HepG2 (cell line): ENCODE measurements around the gene PCSK2. TPM values are rescaled to one million over a fixed set of nuclear protein-coding genes. Genes with fewer than 3 reads are reported as not detected.

ENCODE experiments used
- ATAC-seq: fragments of 200-7000 bp; cut with Tn5 transposase; 3 replicates; pipeline ENCODE4 v1.9.1; 2020; ENCODE audit warnings: mild to moderate bottlenecking, moderate library complexity
- BruUV-seq: library from RNA; stranded (reverse); fragments of 400-500 nt; replicated peaks from 2 replicates; lab custom pipeline; 2021; lab: Mats Ljungman, UMichigan
- CTCF ChIA-PET: fragments of 300-600 bp; formaldehyde crosslinking; extraction: SDS; loops from one replicate; lab custom pipeline; 2021; ENCODE audit warnings: low total read pairs, inconsistent platforms, low intra/inter-chr PET ratio; lab: Yijun Ruan, JAX
- POLR2A ChIA-PET: fragments of 350-600 bp; sonication (Branson Sonifier 250); formaldehyde crosslinking; loops from one replicate; lab custom pipeline; 2020; ENCODE audit warnings: antibody characterized with exemption, inconsistent platforms; lab: Yijun Ruan, JAX
- DNase-seq: peaks from one replicate; pipeline ENCODE4 v3.0.0-alpha.2; 2015; ENCODE audit warnings: low spot score
- FAIRE-seq: peaks from 3 replicates; lab custom pipeline; 2011; peaks lifted over from hg19 to GRCh38; lab: Jason Lieb, UNC
- H2AFZ ChIP-seq: one replicate; pipeline ENCODE4 v1.6.1; 2011; ENCODE audit warnings: low read length, inconsistent platforms
- H3K27ac ChIP-seq: fragments of 300-600 bp; 3 replicates; pipeline ENCODE4 v1.8.0; 2011; ENCODE audit warnings: mixed run types, mild to moderate bottlenecking, mixed read lengths, low read length, inconsistent platforms; ENCODE audit not compliant: insufficient read depth; ENCODE audit errors: extremely low read length
- H3K27me3 ChIP-seq, 2 experiments: fragments of 200-600 bp in 1 of 2; 2 replicates in 1 of 2; 3 replicates in 1 of 2; pipeline versions ENCODE4 v1.6.0 to v1.8.0; 2011; ENCODE audit warnings: low read length in 2 of 2, mild to moderate bottlenecking in 2 of 2, moderate library complexity in 2 of 2, inconsistent platforms in 1 of 2; ENCODE audit not compliant: insufficient read depth in 2 of 2, control insufficient read depth in 1 of 2
- H3K36me3 ChIP-seq, 2 experiments: fragments of 200-600 bp in 1 of 2; replicated peaks in 1 of 2; 2 replicates in 1 of 2; 3 replicates in 1 of 2; pipeline versions ENCODE4 v1.5.1 to v1.8.0; 2011; ENCODE audit warnings: low read length in 2 of 2, inconsistent platforms in 1 of 2; ENCODE audit not compliant: insufficient read depth in 2 of 2, control insufficient read depth in 1 of 2
- H3K4me1 ChIP-seq: 2 replicates; pipeline ENCODE4 v1.5.1; 2012; ENCODE audit warnings: low read length, inconsistent platforms; ENCODE audit not compliant: insufficient read depth
- H3K4me2 ChIP-seq: 2 replicates; pipeline ENCODE4 v1.6.0; 2011; ENCODE audit warnings: low read depth, low read length, inconsistent platforms
- H3K4me3 ChIP-seq, 3 experiments: fragments of 200-600 bp in 1 of 3; sonication (generic), shearing (Covaris generic) in 1 of 3; replicated peaks in 1 of 3; 2 replicates each; pipeline ENCODE4 v1.5.1; 2011 to 2016; ENCODE audit warnings: low read length in 3 of 3, inconsistent platforms in 2 of 3, low read depth in 2 of 3, mild to moderate bottlenecking in 2 of 3, control low read depth in 1 of 3, mixed read lengths in 1 of 3; ENCODE audit not compliant: insufficient read depth in 1 of 3
- H3K79me2 ChIP-seq: one replicate; pipeline ENCODE4 v1.6.1; 2011; ENCODE audit warnings: low read length, inconsistent platforms; ENCODE audit not compliant: insufficient read depth
- H3K9ac ChIP-seq: 2 replicates; pipeline ENCODE4 v1.6.0; 2011; ENCODE audit warnings: mild to moderate bottlenecking, low read depth, low read length, inconsistent platforms; ENCODE audit not compliant: insufficient read depth
- H3K9me3 ChIP-seq: 2 replicates; pipeline ENCODE4 v1.5.1; 2012; ENCODE audit warnings: mild to moderate bottlenecking, low read length
- H4K20me1 ChIP-seq: 2 replicates; pipeline ENCODE4 v1.6.0; 2011; ENCODE audit warnings: inconsistent platforms, mild to moderate bottlenecking, low read length, moderate library complexity; ENCODE audit not compliant: insufficient read depth
- IKZF5 ChIP-seq: IDR thresholded peaks from 2 replicates; pipeline ENCODE4 v1.6.1; 2018; ENCODE audit warnings: missing genetic modification reagents, mild to moderate bottlenecking, missing compliant biosample characterization
- MAFF ChIP-seq: IDR thresholded peaks from 2 replicates; pipeline ENCODE4 v1.6.1; 2011; ENCODE audit warnings: low read depth, low read length, improper control_type of control experiment
- MAFK ChIP-seq, 2 experiments: IDR thresholded peaks in 1 of 2; conservative IDR thresholded peaks in 1 of 2; 2 replicates each; pipeline ENCODE4 v1.6.1; 2011; ENCODE audit warnings: improper control_type of control experiment in 2 of 2, low read length in 2 of 2
- MNT ChIP-seq: fragments of 450-650 bp; IDR thresholded peaks from 2 replicates; pipeline ENCODE4 v1.6.1; 2016
- MTF1 ChIP-seq: sonication (generic); formaldehyde crosslinking; IDR thresholded peaks from 2 replicates; pipeline ENCODE4 v1.5.0; 2020; ENCODE audit warnings: missing genetic modification reagents
- ZNF547 ChIP-seq: sonication (generic); formaldehyde crosslinking; IDR thresholded peaks from 2 replicates; pipeline ENCODE4 v1.5.1; 2020; ENCODE audit warnings: mild to moderate bottlenecking, missing genetic modification reagents
- WGBS: methylation state at CpG from one replicate; pipeline ENCODE4 v1.1.6; 2017; ENCODE audit warnings: low lambda C conversion rate; 5-methylcytosine and 5-hydroxymethylcytosine counted together
- in situ Hi-C: cut with HindIII; loops from 2 replicates; pipeline ENCODE4 v1.10.0; 2017; ENCODE audit warnings: low pct_unique_long_range_greater_than_20kb; ENCODE audit not compliant: extremely low pct_ligation_motif_present
- intact Hi-C: fragments of 100-400 bp; cut with micrococcal nuclease; formaldehyde crosslinking; loops from one replicate; pipeline ENCODE4 v1.10.0; 2022; ENCODE audit not compliant: unreplicated experiment
- polyA plus RNA-seq, 8 experiments: library from polyadenylated mRNA; depleted of rRNA in 3 of 8; stranded (reverse) in 7 of 8; unstranded in 1 of 8; fragments of >200 nt; fragmentation: Illumina TruSeq in 4 of 8; extraction: Trizol in 4 of 8; gene quantifications; 2 replicates each; pipeline versions ENCODE4 v1.2.1 to v1.2.3, GENCODE V29; 2011 to 2016; ENCODE audit warnings: low read depth in 4 of 8, missing spikeins in 1 of 8, mixed read lengths in 1 of 8; ENCODE audit not compliant: insufficient read depth in 1 of 8
- total RNA-seq, 5 experiments: library from RNA; depleted of rRNA; stranded (reverse); fragments of >200 nt; fragmentation: Illumina TruSeq; extraction: Trizol; gene quantifications; 2 replicates each; pipeline ENCODE4 v1.2.3, GENCODE V29; 2016; ENCODE audit warnings: low read depth in 1 of 5

The PCSK2 gene
- total and polyA plus RNA-seq, 2 of the 13 experiments (the other 11 are each of a cell fraction or from before 2014, with no cell fraction given): not detected

GRCh38 chr20:17427638-17428037 is 200.8 kb downstream of the PCSK2 start:
- in situ Hi-C loops (no loop called here), intact Hi-C loops (no loop called here)
- H3K4me1 ChIP-seq: no peaks in the 10 kb centered on the region
- H4K20me1 ChIP-seq: no peaks in the 10 kb centered on the region
- no peak for ATAC-seq
- no peak overlapping the region for H3K4me2 ChIP-seq
- no peaks in the 10 kb centered on the region for H3K9me3 ChIP-seq
- BruUV-seq: no TSS peak
- H3K79me2 ChIP-seq: no peaks in the 10 kb centered on the region
- no peak for TF ChIP-seq IKZF5
- peak; percentile 70 for TF ChIP-seq MNT
- H3K27ac ChIP-seq: no peak overlapping the region
- WGBS: 4% methylated on average over 2 of the region's 2 CpGs
- no peak overlapping the region for H3K4me3 ChIP-seq
- no peak for FAIRE-seq
- no peak overlapping the region for H3K9ac ChIP-seq
- no peak for DNase-seq
- POLR2A ChIA-PET: no interaction called here
- H3K36me3 ChIP-seq: no peaks in the 10 kb centered on the region
- H3K27me3 ChIP-seq: peaks cover 2 to 11% of the 10 kb centered on the region in 2 experiments; a peak in 1 of 5 replicates
- H2AFZ ChIP-seq: no peak overlapping the region
- CTCF ChIA-PET: no interaction called here

DNA sequence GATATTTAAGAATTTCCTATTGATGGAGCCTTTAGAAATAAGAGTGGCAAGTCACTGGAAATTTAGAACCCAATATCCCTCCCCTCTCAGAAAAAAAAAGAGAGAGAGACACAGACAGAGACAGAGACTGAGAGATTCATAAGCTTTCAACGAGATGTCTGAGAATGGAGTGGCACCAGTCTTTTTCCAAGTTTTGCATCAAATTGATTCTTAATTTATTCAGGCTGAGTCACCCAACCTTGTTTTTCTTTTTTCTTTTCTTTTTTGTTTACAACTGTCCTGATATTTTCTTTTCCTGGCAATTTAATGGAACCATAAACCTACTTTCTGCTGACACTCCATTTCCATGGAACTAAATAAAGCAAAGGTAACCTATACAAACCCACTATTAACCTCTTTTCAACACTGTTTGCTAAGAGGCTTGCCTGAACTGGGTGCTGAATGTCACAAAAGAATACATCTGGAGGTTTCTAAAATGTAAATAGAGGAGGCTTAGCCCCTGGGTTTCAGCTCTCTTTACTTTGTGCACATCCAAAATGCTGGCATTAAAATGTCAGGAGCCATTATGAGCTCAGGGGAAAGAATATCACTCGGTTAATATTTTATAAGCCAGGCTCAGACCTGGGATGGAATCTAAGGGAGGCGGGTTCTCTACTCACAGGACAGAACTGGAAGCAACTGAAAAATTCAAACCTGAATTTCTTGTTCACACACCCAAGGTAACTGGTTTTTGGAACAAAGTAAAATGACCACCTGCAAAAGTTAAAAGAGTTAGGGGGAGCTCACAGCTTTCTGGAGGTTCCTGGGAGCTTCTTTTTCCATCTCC is 203.5 kb downstream of the PCSK2 start:
- Histone ChIP-seq H3K4me3 (no peak overlapping the region), H4K20me1 (no peaks in the 10 kb centered on the region), H3K79me2 (no peaks in the 10 kb centered on the region), H3K27ac (no peak overlapping the region), H2AFZ (no peak overlapping the region), H3K9me3 (no peaks in the 10 kb centered on the region), H3K27me3 (peaks cover 4 to 31% of the 10 kb centered on the region in 2 experiments; a peak in 2 of 5 replicates), H3K4me2 (no peak overlapping the region), H3K36me3 (no peaks in the 10 kb centered on the region), H3K4me1 (no peaks in the 10 kb centered on the region), H3K9ac (no peak overlapping the region)
- TF ChIP-seq MAFF: 0 out of 2 replicates have a peak, but pooled peaks have one; percentile 20
- no peak for TF ChIP-seq ZNF547
- no peak for TF ChIP-seq MTF1 (CRISPR knock-in tag)
- peak in 1 of 2 experiments; percentile 29; a peak in 2 of 4 replicates for TF ChIP-seq MAFK (conservative IDR thresholded peaks at IDR 0.05 in 1 of 2, IDR thresholded peaks at IDR 0.05 in 1 of 2; ENCODE audit: low read length in 2 of 2)
- BruUV-seq: no TSS peak
- 11% methylated on average over 3 of the region's 3 CpGs for WGBS
- FAIRE-seq (no peak), ATAC-seq (no peak), DNase-seq (no peak)
- ChIA-PET CTCF (interaction anchor here (5.0 kb wide), 1 partner anchor 627 kb away, joined by 98 read pairs; no protein-coding TSS in a partner anchor), POLR2A (interaction anchor here (1.5 kb wide), 1 partner anchor 626 kb away, joined by 4 read pairs; no protein-coding TSS in a partner anchor)
- in situ Hi-C loops (loop anchor here (5.0 kb wide), 1 partner anchor 628 kb away; no protein-coding TSS in a partner anchor), intact Hi-C loops (no loop called here)
